Measurements from ENCODE around the gene XYLT1.

XYLT1 gene

GRCh38 chr16:17070882-17071592, 399.7 kb downstream of the XYLT1 start:
- DNase-seq (ENCODE audit: low read depth): no peak
- no peak for TF ChIP-seq CTCF (IDR thresholded peaks at IDR 0.05; ENCODE audit: control insufficient read depth, insufficient read depth, low read depth, low read length, missing control alignments)
- no peak overlapping the region for H3K4me3 ChIP-seq (ENCODE audit: control insufficient read depth, low read depth, low read length)

GRCh38 chr16:17069681-17070080, 401.1 kb downstream of the XYLT1 start:
- no peak for DNase-seq (ENCODE audit: low read depth)
- no peak overlapping the region for H3K4me3 ChIP-seq (ENCODE audit: control insufficient read depth, low read depth, low read length)
- no peak for TF ChIP-seq CTCF (IDR thresholded peaks at IDR 0.05; ENCODE audit: control insufficient read depth, insufficient read depth, low read depth, low read length, missing control alignments)

GRCh38 chr16:17068524-17068923, 402.2 kb downstream of the XYLT1 start:
- DNase-seq (ENCODE audit: low read depth): no peak
- no peak for TF ChIP-seq CTCF (IDR thresholded peaks at IDR 0.05; ENCODE audit: control insufficient read depth, insufficient read depth, low read depth, low read length, missing control alignments)
- no peak overlapping the region for H3K4me3 ChIP-seq (ENCODE audit: control insufficient read depth, low read depth, low read length)

DNA sequence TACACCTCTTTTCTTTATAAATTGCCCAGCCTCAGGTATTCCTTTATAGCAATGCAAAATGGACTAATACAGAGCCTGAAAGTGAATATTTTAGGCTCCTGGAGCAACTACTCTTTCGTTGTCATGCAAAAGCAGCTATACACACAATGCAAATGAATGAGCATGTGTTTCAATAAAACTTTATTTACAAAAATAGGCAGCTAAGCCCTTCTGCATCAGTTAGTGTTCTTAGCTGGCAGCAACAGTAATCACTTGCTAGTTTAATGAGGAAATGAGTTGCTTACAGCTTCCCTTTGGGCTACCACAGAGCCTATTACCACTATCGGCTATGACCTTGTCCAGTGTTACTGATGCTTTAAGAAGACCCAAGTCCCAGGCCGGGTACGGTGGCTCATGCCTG, 402.9 kb downstream of the XYLT1 start:
- DNase-seq (ENCODE audit: low read depth): no peak
- no peak overlapping the region for H3K4me3 ChIP-seq (ENCODE audit: control insufficient read depth, low read depth, low read length)
- no peak for TF ChIP-seq CTCF (IDR thresholded peaks at IDR 0.05; ENCODE audit: control insufficient read depth, insufficient read depth, low read depth, low read length, missing control alignments)

DNA sequence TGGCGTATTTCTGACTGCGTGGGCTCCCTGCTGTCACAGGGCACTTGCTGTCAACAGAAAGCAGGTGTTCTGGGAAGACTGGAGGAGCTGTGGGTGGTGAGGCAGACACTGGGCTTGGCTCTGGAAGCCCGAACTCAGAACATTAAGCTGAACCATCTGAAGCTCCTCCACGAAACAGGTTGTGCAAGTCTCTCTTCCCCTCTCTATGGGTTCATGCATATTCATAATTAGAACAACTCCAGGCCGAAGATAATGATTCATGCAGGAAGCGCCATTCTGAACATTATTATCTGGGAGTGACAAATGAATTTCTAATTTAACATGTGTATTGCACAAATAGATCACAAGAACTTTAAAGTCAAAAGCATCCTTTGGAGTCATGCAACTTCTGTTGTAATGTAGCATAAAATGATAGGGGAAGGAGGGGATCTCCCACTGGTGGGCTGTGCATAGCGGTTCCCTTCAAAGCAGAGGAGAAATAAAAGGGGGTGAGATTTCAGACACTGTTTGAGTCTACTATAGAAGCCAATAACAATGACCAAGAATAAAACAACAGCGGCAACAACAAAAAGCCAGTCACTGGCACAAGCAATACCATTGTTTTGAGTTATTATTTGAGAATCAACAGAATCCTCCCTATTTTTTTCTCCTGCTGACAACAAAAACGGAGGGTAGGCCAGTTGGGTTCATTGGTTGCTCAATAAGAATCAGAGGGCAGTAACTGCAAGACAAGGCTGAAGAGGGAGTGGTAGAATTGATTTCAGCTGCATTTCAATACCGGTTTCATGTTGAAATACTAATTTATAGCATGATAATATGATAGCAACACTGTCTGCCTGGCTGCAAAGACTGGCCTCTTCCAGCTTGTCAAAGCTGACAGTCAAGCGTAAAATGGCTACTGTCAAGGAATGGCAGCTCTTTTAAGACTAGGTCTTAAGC, 407.3 kb downstream of the XYLT1 start:
- no peak for DNase-seq (ENCODE audit: low read depth)
- no peak for TF ChIP-seq CTCF (IDR thresholded peaks at IDR 0.05; ENCODE audit: control insufficient read depth, insufficient read depth, low read depth, low read length, missing control alignments)
- no peak overlapping the region for H3K4me3 ChIP-seq (ENCODE audit: control insufficient read depth, low read depth, low read length)

GRCh38 chr16:17062676-17063075, 408.1 kb downstream of the XYLT1 start:
- H3K4me3 ChIP-seq (ENCODE audit: control insufficient read depth, low read depth, low read length): no peak overlapping the region
- no peak for TF ChIP-seq CTCF (IDR thresholded peaks at IDR 0.05; ENCODE audit: control insufficient read depth, insufficient read depth, low read depth, low read length, missing control alignments)
- DNase-seq (ENCODE audit: low read depth): no peak
